Activated gamma-delta T cell (primary cell): Measurements from ENCODE around the gene PPFIBP1.
A peak's percentile ranks its signal among the peaks of the same experiment; 100 is the strongest.

Experiments used
- DNase-seq: peaks from one replicate; lab custom pipeline; 2025; lab: John Stamatoyannopoulos, UW
- total RNA-seq, 2 donors: gene quantifications; one replicate each; lab custom pipeline; 2026; lab: John Stamatoyannopoulos, UW

Gene PPFIBP1
- total RNA-seq, result 3.7 to 7.4 reads per million in 2 donors

GRCh38 chr12:27523642-27524493 lies at the start of gene PPFIBP1:
TSS of gene PPFIBP1 (plus strand) at chr12:27524206. CDS start at chr12:27633397, 109,191 bp downstream.
- peak; percentile 90 for DNase-seq

GRCh38 chr12:27474344-27474743 lies 49.7 kb upstream of the PPFIBP1 start:
- no peak for DNase-seq

GRCh38 chr12:27477049-27477448 lies 47.0 kb upstream of the PPFIBP1 start:
- DNase-seq, result no peak

GRCh38 chr12:27478949-27479348 lies 45.1 kb upstream of the PPFIBP1 start:
- no peak for DNase-seq

GRCh38 chr12:27480016-27480415 lies 44.0 kb upstream of the PPFIBP1 start:
- no peak for DNase-seq

- no peak for DNase-seq
Measured at GRCh38 chr12:27486961-27487360, 37.0 kb upstream of the PPFIBP1 start.

GRCh38 chr12:27488479-27488878 lies 35.5 kb upstream of the PPFIBP1 start:
- no peak for DNase-seq

GRCh38 chr12:27491226-27491625 lies 32.8 kb upstream of the PPFIBP1 start:
- no peak for DNase-seq

- no peak for DNase-seq
Measured at GRCh38 chr12:27493260-27493940, 30.6 kb upstream of the PPFIBP1 start.

GRCh38 chr12:27497446-27497845 lies 26.6 kb upstream of the PPFIBP1 start:
- no peak for DNase-seq

- no peak for DNase-seq
Measured at GRCh38 chr12:27498149-27498548, 25.9 kb upstream of the PPFIBP1 start.

GRCh38 chr12:27498761-27499160 lies 25.2 kb upstream of the PPFIBP1 start:
- no peak for DNase-seq

- no peak for DNase-seq
Measured at GRCh38 chr12:27499377-27499776, 24.6 kb upstream of the PPFIBP1 start.

GRCh38 chr12:27500546-27500945 lies 23.5 kb upstream of the PPFIBP1 start:
- DNase-seq, result no peak

- DNase-seq, result no peak
Measured at GRCh38 chr12:27502021-27502435, 22.0 kb upstream of the PPFIBP1 start.

- no peak for DNase-seq
Measured at GRCh38 chr12:27504507-27504906, 19.5 kb upstream of the PPFIBP1 start.

- DNase-seq, result no peak
Measured at GRCh38 chr12:27505109-27505508, 18.9 kb upstream of the PPFIBP1 start.

GRCh38 chr12:27505761-27506160 lies 18.2 kb upstream of the PPFIBP1 start:
- no peak for DNase-seq

- no peak for DNase-seq
Measured at GRCh38 chr12:27506645-27507189, 17.3 kb upstream of the PPFIBP1 start.

GRCh38 chr12:27508736-27509431 lies 15.1 kb upstream of the PPFIBP1 start:
- no peak for DNase-seq

- no peak for DNase-seq
Measured at GRCh38 chr12:27511031-27511722, 12.8 kb upstream of the PPFIBP1 start.

- DNase-seq, result no peak
Measured at GRCh38 chr12:27511723-27512045, 12.3 kb upstream of the PPFIBP1 start.
